Mesodermal cell (in vitro differentiated cells): ENCODE measurements around the gene SLFN12L.
"Not testable (repeated sequence)": the region's sequence is repeated elsewhere in the genome, so short reads cannot be mapped to it uniquely, and the experiment has no call there.

Experiments
- H3K27ac ChIP-seq: 2 replicates; pipeline ENCODE4 v1.7.0; 2013; ENCODE audit warnings: mild to moderate bottlenecking, low read depth, low read length, moderate library complexity; ENCODE audit not compliant: severe bottlenecking
- H3K36me3 ChIP-seq: 2 replicates; pipeline ENCODE4 v1.7.1; 2013; ENCODE audit warnings: mild to moderate bottlenecking, low read length, moderate library complexity; ENCODE audit not compliant: control insufficient read depth, insufficient read depth
- H3K4me1 ChIP-seq: one replicate; pipeline ENCODE4 v1.7.1; 2013; ENCODE audit warnings: mild to moderate bottlenecking, low read length; ENCODE audit not compliant: insufficient read depth, control insufficient read depth, poor library complexity, severe bottlenecking
- H3K4me3 ChIP-seq: 2 replicates; pipeline ENCODE4 v1.7.0; 2013; ENCODE audit warnings: low read length, control low read depth, mild to moderate bottlenecking; ENCODE audit not compliant: insufficient read depth, poor library complexity, severe bottlenecking; ENCODE audit errors: extremely low read depth
- H3K9me3 ChIP-seq: 2 replicates; pipeline ENCODE4 v1.7.1; 2013; ENCODE audit warnings: mild to moderate bottlenecking, low read length, moderate library complexity; ENCODE audit not compliant: control insufficient read depth
- WGBS, 2 experiments: methylation state at CpG; one replicate each; pipeline ENCODE4 v1.1.5; 2013; ENCODE audit warnings: missing lambda C conversion rate in 2 of 2; ENCODE audit not compliant: insufficient coverage in 2 of 2; 5-methylcytosine and 5-hydroxymethylcytosine counted together

Gene SLFN12L

DNA sequence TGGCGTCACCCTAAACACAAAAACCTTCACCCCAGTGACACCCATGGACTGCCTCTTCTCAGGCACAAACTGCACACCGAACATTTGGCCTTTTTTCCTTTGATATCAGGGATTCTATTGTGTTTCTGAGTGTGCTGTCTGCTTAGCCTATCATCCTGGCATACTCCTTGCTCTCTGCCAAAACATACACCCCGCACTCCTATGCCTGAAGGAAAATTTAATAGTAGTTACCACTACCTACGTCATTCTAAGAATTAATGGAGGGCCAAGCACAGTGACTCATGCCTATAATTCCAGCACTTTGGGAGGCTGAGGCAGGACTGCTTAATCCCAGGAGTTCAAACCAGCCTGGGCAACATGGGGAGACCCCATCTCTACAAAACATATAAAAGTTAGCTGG is 69.0 kb downstream of the SLFN12L start:
- 80 to 100% methylated on average over 1 of the region's 4 CpGs for WGBS, 2 experiments

DNA sequence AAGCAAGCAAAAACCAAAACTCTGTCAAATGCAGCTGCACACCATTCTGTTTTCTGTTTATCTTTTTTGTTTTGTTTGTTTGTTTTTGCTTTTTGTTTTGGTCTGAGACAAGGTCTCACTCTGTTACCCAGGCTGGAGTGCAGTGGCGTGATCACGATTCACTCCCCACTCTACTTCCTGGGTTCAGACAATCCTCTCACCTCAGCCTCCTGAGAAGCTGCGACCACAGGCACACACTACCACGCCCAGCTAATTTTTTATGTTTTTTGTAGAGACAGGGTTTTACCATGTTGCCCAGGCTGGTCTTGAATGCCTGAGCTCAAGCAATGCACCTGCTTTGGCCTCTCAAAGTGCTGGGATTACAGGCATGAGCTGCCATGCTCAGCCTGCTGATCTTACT is 69.7 kb downstream of the SLFN12L start:
- Histone ChIP-seq H3K9me3 (no peaks in the 10 kb centered on the region), H3K4me3 (no peak overlapping the region), H3K4me1 (no peaks in the 10 kb centered on the region), H3K27ac (no peak overlapping the region), H3K36me3 (no peaks in the 10 kb centered on the region)
- 88 to 90% methylated on average over 2 to 3 of the region's 4 CpGs for WGBS, 2 experiments

More for the DNA sequence above, 69.0 kb downstream of the SLFN12L start:
- H3K4me1 ChIP-seq, result no peaks in the 10 kb centered on the region
- H3K9me3 ChIP-seq, result no peaks in the 10 kb centered on the region
- H3K27ac ChIP-seq, result no peak overlapping the region
- no peak overlapping the region for H3K4me3 ChIP-seq
- H3K36me3 ChIP-seq, result no peaks in the 10 kb centered on the region

DNA sequence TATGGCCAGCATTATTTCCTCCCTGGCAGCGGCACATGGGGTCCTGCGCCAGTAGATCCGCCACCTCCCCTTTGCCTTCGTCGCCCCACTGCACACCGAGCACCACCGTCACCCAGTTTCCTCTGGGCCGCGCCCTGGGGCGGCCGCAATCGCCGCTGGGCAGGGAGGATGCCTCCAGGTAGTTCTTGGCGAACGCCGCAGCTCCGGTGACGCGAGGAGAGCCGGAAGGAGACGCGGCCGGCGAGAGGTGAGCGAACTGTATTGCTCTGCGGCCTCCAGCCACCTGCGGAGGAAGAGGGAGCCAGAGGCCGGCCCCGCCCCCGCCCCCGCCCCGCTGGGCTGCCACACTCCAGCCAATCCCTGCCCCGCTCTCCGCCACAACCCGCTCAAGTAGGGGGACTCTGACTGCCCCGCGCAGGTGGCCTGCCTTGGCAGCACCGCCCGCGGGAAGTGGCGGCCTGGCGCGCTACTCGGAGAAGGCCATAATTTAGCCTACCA is 77.1 kb downstream of the SLFN12L start:
- peak overlapping the region; percentile 6 for H3K4me3 ChIP-seq
- H3K4me1 ChIP-seq, result no peaks in the 10 kb centered on the region
- no peaks in the 10 kb centered on the region for H3K9me3 ChIP-seq
- WGBS, 2 experiments, result 38 to 40% methylated on average over 27 to 39 of the region's 44 CpGs
- H3K27ac ChIP-seq, result no peak overlapping the region
- no peaks in the 10 kb centered on the region for H3K36me3 ChIP-seq

DNA sequence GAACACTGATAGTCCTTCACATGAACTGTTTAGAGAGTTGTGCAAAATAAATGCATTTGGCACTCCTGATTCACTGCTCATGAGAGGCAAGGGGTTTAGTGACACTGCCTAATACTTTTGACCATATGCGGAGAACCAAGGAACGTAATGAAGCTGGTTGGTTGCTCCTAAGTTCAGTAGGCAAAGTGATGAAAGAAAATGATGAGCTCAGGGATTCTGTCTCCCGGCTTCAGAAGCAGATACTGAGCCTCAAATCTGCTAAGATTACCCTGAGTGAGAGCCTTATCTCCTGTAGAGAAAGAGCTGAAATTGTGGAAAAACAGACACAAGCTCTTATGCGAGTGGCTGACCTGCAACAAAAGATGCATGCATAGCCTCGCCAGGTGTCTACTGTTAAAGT is 83.4 kb downstream of the SLFN12L start:
- 91 to 92% methylated on average over 5 of the region's 5 CpGs for WGBS, 2 experiments
- H3K36me3 ChIP-seq, H3K27ac ChIP-seq, H3K4me1 ChIP-seq, H3K9me3 ChIP-seq, H3K4me3 ChIP-seq: not testable (repeated sequence)

DNA sequence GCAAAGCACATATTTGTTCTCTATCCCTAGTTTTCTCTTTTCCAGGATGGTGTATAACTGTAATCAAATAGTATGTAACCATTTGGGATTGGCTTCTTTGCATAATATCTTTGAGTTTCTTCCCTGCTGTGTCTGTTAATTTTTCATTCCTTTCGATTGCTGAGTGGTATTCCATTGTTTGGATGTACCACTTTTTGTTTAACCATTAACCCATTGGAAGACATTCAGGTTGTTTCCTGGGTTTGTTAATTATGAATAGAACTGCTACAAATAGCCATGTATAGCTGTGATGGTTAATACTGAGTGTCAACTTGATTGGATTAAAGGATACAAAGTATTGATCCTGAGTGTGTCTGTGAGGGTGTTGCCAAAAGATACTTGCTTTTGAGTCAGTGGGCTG is 84.3 kb downstream of the SLFN12L start:
- no peaks in the 10 kb centered on the region for H3K36me3 ChIP-seq
- no peaks in the 10 kb centered on the region for H3K9me3 ChIP-seq
- no peak overlapping the region for H3K4me3 ChIP-seq
- H3K4me1 ChIP-seq, result no peaks in the 10 kb centered on the region
- WGBS, 2 experiments, result no CpG with 5 or more reads among the region's 1 CpG
- no peak overlapping the region for H3K27ac ChIP-seq

DNA sequence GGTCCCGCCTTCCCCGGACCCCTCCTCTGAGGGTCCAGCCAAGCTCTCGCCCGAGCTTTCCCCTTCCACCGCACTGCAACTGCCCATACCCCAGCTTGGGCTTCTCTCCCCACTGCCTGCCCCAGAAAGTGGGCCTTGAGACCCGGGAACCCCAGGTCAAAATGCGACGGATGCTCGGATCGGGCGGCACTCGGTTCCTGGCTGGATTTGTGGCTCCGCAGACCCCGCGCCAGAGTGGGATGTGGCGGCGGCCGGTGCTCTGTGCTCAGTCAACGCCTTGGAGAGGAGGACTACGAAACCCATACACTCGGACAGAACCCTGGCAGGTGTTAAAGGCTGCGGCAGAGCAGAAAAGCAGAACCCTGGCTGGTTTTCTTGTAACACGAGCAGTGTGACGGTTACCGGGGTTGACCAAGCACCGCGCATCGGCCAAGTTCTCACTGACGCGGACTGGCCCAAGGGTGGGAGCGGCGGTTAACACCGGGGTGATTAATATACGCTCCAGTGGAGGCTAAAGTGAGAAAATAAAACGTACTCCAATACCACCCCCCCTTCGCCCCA is 88.0 kb downstream of the SLFN12L start:
- no peaks in the 10 kb centered on the region for H3K9me3 ChIP-seq
- H3K4me3 ChIP-seq, result peak overlapping the region; percentile 8
- H3K4me1 ChIP-seq, result peaks cover 3% of the 10 kb centered on the region
- no peaks in the 10 kb centered on the region for H3K36me3 ChIP-seq
- WGBS, 2 experiments, result 83 to 95% methylated on average over 23 to 30 of the region's 36 CpGs
- no peak overlapping the region for H3K27ac ChIP-seq

DNA sequence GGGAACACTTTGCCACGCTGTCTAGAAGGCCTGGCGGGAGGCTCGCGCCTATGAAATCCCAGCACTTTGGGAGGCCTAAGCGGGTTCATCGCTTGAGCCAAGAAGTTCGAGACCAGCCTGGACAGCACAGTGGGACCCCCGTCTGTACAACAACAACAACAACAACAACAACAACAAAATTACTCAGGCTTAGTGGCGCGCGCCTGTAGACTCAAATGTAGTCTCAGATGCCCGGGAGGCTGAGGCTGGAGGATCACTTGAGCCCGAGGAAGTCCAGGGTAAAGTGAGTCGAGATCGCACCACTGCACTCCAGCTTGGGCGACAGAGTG is 88.6 kb downstream of the SLFN12L start:
- Histone ChIP-seq H3K27ac (no peak overlapping the region), H3K4me3 (peak overlapping the region; percentile 19), H3K9me3 (no peaks in the 10 kb centered on the region), H3K36me3 (no peaks in the 10 kb centered on the region), H3K4me1 (peaks cover 3% of the 10 kb centered on the region)
- WGBS, 2 experiments, result 83 to 88% methylated on average over 11 to 16 of the region's 16 CpGs

DNA sequence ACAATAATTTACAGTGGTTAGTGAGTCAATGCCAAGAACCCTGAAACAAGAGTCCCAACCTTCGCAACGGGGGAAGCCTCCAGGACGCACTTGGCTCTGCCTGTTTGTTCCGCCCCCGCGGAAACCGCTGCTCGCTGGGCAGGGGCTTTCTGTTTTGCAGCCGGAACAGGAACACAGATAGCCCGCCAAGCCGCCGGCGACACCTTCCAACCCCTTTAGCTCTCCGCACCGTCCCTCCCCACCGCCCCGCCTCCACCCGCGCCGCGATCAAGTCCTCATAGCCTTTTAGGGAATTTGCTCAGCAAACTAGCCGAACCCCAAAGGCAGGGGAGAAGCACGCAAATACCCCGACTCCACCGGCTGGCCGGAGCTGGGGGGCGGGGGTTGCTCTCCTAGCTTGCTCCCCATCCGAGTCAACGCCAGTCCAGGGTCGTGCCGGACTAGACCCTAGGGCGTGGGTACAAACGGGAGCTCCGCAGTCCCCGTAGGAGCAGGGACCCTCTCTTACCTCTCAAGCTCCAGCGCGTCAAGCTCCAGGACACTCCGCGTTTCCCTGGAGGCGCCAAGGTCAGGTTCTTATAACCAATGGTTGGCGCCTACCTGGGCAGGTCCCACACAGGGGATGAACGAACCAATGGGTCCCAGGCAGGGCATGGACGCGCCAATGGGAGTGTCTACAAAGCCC is 89.1 kb downstream of the SLFN12L start, which contains the start of gene SLFN13:
Gene SLFN13, minus strand, starts transcription at position 553 of the 685 bp plus-strand sequence. CDS start 3,086 bp downstream, outside the sequence.
- Histone ChIP-seq H3K9me3 (no peaks in the 10 kb centered on the region), H3K27ac (peak within 1 kb of the TSS; percentile 36), H3K4me3 (peak within 1 kb of the TSS; percentile 19), H3K4me1 (peaks cover 3% of the 10 kb centered on the region), H3K36me3 (no peaks in the 10 kb centered on the region)
- WGBS, 2 experiments, result 77 to 86% methylated on average over 29 to 43 of the region's 44 CpGs

DNA sequence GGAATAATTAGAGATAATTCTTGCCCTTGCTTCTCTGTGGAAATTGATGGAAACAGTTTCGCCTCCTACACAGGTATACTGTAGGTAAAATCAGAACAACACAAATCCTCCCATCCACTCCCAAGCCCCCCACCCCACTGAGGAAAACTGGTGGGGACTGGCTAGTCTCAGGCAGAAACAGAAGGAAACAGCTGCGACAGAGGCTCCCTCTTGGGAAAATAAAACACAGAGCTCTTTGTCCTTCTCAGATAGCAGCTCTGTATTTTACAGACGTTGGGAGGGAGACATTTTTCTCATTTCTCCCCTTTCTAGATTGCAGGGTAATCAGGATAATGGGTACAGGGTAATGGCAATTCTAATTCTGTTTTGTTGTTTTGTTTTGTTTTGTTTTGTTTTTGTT is 90.0 kb downstream of the SLFN12L start:
- H3K4me1 ChIP-seq, result peaks cover 3% of the 10 kb centered on the region
- no peaks in the 10 kb centered on the region for H3K36me3 ChIP-seq
- 29 to 79% methylated on average over 1 to 2 of the region's 3 CpGs for WGBS, 2 experiments
- H3K9me3 ChIP-seq, result no peaks in the 10 kb centered on the region
- H3K27ac ChIP-seq, result peak overlapping the region; percentile 36
- peak overlapping the region; percentile 19 for H3K4me3 ChIP-seq

DNA sequence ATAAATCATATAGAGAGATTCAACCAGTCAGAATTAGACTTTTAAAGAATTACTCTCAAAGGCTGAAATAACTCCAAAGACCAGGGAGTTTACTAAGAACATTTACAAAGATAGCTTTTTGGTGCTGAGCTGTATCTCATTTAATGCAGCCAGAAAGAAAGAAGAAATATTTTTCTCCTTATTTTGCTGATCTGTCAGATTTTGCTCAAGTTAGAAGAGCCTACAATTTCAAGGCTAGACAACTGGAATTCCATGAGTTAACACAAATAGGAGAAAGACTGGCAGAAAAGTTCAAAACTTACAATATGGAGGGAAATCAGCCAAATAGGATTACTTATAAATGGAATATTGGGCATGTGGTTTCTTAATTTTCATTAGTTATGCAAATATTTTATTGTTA is 99.0 kb downstream of the SLFN12L start:
- H3K4me3 ChIP-seq, result no peak overlapping the region

More for the DNA sequence above, 99.0 kb downstream of the SLFN12L start:
- Histone ChIP-seq H3K36me3 (no peaks in the 10 kb centered on the region), H3K27ac (no peak overlapping the region), H3K9me3 (no peaks in the 10 kb centered on the region), H3K4me1 (no peaks in the 10 kb centered on the region)
